Activated CD4-positive, alpha-beta T cell treated with anti-CD3 and anti-CD28 coated beads for 24 hours (primary cell): ENCODE results near the gene GPR45.

Experiments
- DNase-seq, 2 donors: peaks; one replicate each; pipeline ENCODE4 v3.0.0-alpha.2; 2020; ENCODE audit warnings: low read depth in 2 of 2

The GPR45 gene

GRCh38 chr2:105254531-105255210 lies 13.1 kb downstream of the GPR45 start:
- DNase-seq: no peak

GRCh38 chr2:105255979-105256378 lies 14.4 kb downstream of the GPR45 start:
- DNase-seq: no peak

DNA sequence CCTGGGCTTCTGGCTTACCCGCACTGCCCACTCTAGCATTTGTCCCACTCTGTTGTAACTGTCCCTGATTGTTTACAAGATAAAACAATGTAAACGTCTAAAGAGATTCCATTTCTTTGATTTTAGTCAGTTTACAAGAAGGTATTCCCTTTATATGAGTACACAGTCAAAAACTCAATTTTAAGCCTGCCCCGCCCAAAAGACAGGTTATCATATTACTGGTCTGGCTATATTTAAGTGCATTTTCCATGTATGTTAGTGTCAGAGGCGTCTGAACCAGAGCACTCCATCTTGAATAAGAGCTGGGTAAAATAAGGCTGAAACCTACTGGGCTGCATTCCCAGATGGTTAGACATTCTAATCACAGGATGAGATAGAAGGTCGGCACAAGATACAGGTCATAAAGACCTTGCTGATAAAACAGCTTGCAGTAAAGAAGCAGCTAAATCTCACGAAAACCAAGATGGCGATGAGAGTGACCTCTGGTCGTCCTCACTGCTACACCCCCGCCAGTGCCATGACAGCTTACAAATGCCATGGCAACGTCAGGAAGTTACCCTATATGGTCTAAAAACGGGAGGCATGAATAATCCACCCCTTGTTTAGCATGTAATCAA lies 15.0 kb downstream of the GPR45 start:
- DNase-seq: no peak

- DNase-seq: no peak
These were observed 16.4 kb downstream of the GPR45 start for GRCh38 chr2:105257981-105258380.

DNA sequence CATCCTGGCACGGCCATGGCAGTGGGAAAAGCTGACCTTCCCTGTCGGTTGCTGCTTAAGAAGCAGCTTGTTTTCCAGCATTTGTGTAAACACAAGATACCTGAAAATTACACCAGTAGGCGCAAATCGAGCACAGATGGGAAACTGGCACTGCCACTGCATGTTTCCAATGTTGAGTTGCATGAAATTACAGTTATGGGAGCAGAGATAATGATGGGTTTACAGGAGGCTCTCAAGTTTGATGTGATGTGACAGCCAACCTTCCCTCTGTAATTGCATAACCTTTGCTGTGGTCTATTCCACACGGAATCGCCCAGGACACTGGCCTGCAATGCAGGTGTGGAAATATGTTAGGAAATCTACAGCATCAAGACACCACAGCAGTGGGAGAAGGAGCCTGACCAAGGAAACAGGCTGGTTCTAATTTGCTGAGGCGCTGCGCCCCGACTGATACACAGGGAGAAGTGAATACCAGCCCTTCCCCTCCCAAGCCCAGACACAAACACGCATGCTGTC lies 17.4 kb downstream of the GPR45 start:
- DNase-seq: no peak

- DNase-seq: no peak
These were observed 19.5 kb downstream of the GPR45 start for GRCh38 chr2:105261061-105261460.

DNA sequence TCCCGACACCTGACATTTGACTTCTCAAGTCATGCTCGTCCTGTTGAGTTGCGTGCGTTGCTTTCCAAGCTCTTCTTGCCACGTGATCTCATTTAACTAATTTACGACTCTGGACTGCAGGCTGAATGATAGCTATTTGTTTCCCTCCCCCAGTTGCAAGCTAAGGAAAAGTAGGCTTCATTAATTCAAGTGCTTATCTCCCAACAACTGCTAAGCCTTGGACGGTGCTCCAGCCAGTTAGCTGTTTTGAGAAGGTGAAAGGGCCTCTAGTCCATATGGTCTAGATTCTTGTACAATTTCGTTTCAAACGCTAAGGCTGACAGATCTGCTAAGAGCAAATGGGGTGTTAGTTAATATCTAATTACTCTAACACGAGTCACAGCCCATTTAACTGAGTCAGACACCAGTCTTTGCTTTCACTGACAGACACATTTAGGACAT lies 21.1 kb downstream of the GPR45 start:
- DNase-seq: no peak

DNA sequence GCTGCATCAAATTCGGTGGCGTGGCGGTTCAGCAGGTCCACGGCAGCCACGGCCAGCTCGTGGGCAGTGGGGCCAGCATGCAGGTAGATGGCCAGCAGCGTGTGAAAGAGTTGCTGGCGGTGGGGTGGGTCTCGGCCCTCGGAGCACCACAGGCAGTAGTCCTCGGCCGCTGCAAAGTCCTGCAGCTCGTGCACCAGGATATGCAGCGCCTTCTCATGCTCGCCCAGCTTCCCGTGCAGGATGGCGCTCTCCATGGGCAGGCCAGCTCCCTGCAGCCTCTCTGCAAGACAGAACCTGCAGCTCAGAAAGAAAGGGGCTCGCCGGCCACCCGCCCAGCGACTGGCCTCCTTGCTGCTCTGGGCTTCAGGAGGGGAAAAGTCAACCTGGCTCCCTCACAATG lies 27.9 kb downstream of the GPR45 start:
- no peak for DNase-seq

DNA sequence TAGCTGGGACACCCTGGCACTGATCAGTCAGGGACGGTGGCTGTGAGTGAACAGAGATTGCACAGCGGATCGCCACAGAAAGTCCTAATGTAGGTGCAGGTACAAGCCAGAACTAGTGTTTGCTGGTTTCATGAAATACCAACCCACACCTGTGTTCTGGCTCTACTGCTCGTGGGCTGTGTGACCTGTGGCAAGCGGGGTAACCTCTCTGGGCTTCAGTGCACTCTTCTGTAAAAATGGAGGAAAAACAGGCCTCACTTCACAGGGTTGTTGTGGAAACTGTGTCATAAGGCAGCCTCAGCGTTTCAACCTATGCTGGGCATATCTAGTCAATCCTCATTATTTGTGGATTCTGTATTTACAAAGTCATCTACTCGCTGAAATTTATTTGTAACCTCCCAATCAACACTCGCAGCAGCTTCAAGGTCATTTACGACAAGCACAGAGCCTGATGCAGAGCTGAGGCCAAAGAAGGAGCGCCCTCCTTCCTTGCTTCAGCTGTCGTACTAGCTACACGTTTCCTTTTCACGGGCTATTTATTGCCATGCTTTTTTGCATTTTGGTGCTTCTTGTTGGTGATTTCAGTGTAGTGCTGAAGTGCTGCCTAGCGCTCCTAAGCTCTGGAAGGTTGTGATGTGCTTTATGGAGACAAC lies 30.0 kb downstream of the GPR45 start:
- no peak for DNase-seq

DNA sequence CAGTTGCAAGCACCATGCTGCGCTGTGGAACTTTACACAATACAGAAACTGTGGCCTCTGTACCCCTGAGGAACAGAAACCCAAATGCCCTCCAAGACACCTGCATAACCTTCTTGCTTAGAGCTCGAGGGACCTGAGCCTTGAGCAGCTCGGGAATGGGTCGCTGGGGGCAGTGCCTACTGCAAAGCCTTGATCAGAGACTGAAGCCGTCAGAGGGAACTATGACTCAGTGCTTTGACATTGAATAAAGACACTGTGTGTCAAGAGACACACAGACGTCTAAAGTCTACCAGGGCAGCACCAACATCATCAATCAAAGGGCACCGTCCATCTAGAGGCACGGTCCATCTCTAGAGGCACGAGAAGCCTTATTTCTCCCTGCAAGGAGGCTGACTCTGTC lies 30.6 kb downstream of the GPR45 start:
- no peak for DNase-seq

DNA sequence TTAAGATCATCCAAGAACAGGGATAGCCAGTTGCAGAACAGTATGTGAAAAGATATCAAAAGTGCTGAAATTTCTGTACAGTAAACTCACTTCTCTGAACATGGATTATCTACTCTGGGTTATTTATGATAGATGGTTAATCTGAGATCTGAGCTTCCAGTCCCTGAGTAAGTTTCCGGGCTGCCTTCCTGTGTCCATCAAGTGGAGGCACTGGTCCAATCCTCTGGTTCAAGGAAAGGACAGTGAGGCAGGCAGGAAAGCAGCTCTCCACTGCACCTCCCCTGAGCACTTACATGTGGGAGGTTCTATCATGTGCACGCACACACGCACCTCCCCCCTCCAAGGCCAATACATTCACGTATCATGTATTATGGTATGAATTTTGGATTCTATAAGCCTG lies 32.5 kb downstream of the GPR45 start:
- DNase-seq: no peak

GRCh38 chr2:105278654-105279053 lies 37.1 kb downstream of the GPR45 start:
- DNase-seq: no peak

DNA sequence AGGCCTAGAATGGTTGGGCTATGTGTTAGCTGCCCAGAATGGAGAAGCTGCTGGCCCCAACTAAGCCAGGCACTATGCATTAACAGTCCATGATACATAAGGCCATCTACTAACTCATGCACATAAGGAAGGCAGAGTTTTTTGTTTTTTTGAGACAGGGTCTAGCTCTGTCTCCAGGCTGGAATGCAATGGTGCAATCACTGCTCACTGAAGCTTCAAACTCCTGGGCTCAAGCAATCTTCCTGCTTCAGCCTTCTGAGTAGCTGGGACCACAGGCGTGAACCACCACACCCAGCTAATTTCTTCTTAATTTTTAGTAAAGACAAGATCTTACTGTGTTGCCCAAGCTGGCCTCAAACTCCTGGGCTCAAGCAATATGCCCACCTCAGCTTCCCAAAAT lies 37.6 kb downstream of the GPR45 start:
- no peak for DNase-seq

DNA sequence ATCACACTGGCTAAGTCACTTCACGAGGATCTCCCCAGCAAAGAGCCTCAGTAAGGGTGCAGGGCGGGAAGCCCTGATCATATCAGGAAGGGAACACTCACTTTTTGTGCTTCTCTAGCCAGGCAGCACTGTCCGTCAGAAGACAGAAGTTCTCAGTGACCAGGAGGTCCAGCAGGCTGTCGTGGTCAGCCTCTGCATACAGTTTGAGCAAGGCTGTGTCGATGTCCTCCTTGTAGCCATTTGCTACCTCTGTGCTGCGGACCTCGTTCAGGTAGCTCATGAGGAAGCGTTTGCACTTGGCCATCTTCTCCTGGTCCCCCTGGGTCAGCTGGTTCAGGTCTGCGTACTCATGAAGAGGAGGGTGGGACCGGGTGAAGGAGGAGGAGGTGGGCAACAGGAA lies 38.7 kb downstream of the GPR45 start:
- DNase-seq: no peak

DNA sequence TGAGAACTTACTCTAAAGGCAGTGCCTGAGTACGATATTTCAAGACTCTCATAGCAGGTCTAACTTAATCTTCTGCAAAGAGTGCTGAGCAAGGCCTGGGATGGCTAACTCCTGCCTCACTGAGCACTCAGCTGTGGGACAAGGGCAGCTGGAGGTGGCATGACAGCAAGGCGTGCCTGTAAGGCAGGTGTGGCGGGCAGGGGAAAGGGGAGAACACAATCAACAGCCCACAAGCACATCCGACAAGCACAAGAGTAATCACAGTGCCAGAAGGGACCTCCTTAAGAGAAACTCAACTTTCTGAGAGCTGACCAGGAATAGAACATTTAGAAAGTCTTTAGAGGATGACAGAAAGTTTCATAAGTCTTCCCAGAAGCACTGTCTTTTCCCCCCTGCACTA lies 42.0 kb downstream of the GPR45 start:
- DNase-seq: no peak

DNA sequence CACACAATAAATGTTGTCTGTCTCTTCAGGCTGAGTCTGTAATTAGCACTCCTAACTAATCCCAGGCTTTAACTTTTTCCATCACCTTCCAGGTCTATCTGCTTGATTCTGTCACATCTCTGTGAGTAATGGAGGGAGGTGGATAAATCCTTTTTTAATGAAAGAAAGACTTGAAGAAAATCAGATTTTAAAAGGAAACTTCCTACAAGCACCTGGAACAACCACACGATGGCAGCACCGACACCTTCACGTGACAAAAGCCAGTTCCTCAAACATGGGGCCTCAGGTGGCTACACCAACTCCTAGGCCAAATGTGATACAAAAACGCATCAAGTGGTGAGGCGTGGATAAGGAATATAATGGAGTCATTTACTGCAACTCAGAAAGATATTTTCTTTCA lies 46.1 kb downstream of the GPR45 start:
- DNase-seq: peak; percentile 3 to 14

GRCh38 chr2:105288133-105288532 lies 46.6 kb downstream of the GPR45 start:
- no peak for DNase-seq

DNA sequence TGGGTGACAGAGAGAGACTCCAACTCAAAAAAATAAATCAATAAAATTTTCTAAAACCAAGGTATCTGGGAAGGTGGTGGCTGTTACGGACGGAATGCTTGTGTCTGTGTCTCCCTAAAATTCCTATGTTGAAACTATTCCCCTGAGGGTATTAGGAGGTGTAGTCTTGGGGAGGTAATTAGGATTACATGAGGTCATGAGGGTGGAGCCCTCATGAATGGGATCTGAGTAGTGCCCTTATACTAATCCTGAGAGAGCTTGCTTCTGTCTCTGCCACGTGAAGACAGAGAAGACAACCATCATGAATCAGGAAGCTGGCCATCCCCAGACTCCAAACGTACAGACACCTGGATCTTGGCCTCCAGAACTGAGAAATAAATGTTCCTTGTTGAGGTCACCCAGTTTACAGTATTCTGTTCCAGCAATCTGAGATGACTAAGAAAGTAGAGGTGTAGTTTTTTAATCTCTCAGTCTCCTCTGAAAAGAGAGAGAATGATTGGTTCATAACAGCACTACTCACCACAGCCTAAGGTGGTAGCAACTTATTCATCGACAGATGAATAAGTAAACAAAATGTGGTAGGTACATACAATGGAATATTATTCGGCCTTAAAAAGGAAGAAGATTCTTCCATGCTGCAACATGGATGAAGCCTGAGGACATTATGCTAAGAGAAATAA lies 49.6 kb downstream of the GPR45 start:
- DNase-seq: no peak

GRCh38 chr2:105291981-105292380 lies 50.4 kb downstream of the GPR45 start:
- DNase-seq: no peak
